K562 (cell line): ENCODE measurements around the gene OR4N5. TPM values are rescaled to one million over a fixed set of nuclear protein-coding genes. Genes with fewer than 3 reads are reported as not detected.

Experiments used
- BRF1 ChIP-seq: IDR thresholded peaks from 3 replicates; pipeline ENCODE4 v1.6.1; 2011; ENCODE audit warnings: borderline replicate concordance, mild to moderate bottlenecking; ENCODE audit not compliant: insufficient read length; ENCODE audit errors: extremely low read depth
- DPF2 ChIP-seq: fragments of 450-650 bp; IDR thresholded peaks from 2 replicates; pipeline ENCODE4 v1.6.1; 2016
- MYBL2 ChIP-seq, 2 experiments: fragments of 450-650 bp in 1 of 2; sonication (generic) in 1 of 2; formaldehyde crosslinking in 1 of 2; IDR thresholded peaks; 2 replicates each; pipeline versions ENCODE4 v1.6.1 to v1.8.1; 2017 to 2022; ENCODE audit warnings: borderline replicate concordance in 1 of 2, inconsistent platforms in 1 of 2, low read depth in 1 of 2, mild to moderate bottlenecking in 1 of 2, missing genetic modification reagents in 1 of 2, moderate library complexity in 1 of 2
- NFYB ChIP-seq: IDR thresholded peaks from 2 replicates; pipeline ENCODE4 v1.6.1; 2011; ENCODE audit warnings: mild to moderate bottlenecking, moderate library complexity; ENCODE audit not compliant: insufficient read length; ENCODE audit errors: extremely low read depth
- POLR2AphosphoS5 ChIP-seq: IDR thresholded peaks from 2 replicates; pipeline ENCODE4 v1.6.1; 2011; ENCODE audit warnings: mild to moderate bottlenecking, low read depth, low read length, moderate library complexity; ENCODE audit not compliant: control insufficient read depth, insufficient read depth
- POLR3A ChIP-seq: IDR thresholded peaks from 2 replicates; pipeline ENCODE4 v1.6.1; 2011; ENCODE audit warnings: borderline replicate concordance, mild to moderate bottlenecking, moderate library complexity; ENCODE audit not compliant: insufficient read length, insufficient read depth; ENCODE audit errors: extremely low read depth
- RAD21 ChIP-seq, 2 experiments: fragments of 250-450 bp in 1 of 2; fragments of 450-650 bp in 1 of 2; sonication (Bioruptor Pico) in 1 of 2; formaldehyde crosslinking in 1 of 2; IDR thresholded peaks in 1 of 2; conservative IDR thresholded peaks in 1 of 2; 2 replicates each; pipeline versions ENCODE4 v1.4.0 to v1.8.0; 2020 to 2022; ENCODE audit warnings: mild to moderate bottlenecking in 2 of 2, moderate library complexity in 1 of 2
- TEAD4 ChIP-seq, 2 experiments: sonication (generic) in 1 of 2; formaldehyde crosslinking in 1 of 2; IDR thresholded peaks; 2 replicates each; pipeline versions ENCODE4 v1.6.1 to v1.8.0; 2012 to 2022; ENCODE audit warnings: borderline replicate concordance in 1 of 2, inconsistent platforms in 1 of 2, low read length in 1 of 2, mild to moderate bottlenecking in 1 of 2, missing genetic modification reagents in 1 of 2
- ZFP1 ChIP-seq: fragments of 450-650 bp; formaldehyde crosslinking; IDR thresholded peaks from 2 replicates; pipeline ENCODE4 v1.4.0; 2020; ENCODE audit warnings: mild to moderate bottlenecking, mixed read lengths
- ZNF316 ChIP-seq: fragments of 450-650 bp; IDR thresholded peaks from 2 replicates; pipeline ENCODE4 v1.6.1; 2016
- ZNF668 ChIP-seq: fragments of 250-450 bp; sonication (Bioruptor Pico); IDR thresholded peaks from 2 replicates; pipeline ENCODE4 v1.8.0; 2022; ENCODE audit warnings: mild to moderate bottlenecking, inconsistent platforms
- polyA plus RNA-seq, 8 experiments: library from polyadenylated mRNA; depleted of rRNA in 4 of 8; stranded (reverse) in 5 of 8; unstranded in 3 of 8; fragments of >200 nt; fragmentation: Nextera tagmentation in 2 of 8; fragmentation: Illumina TruSeq in 1 of 8; extraction: Ambion mirVana in 2 of 8; extraction: Trizol in 1 of 8; gene quantifications; 2 replicates each; pipeline versions ENCODE4 v1.2.1 to v1.2.3, GENCODE V29; 2011 to 2014; ENCODE audit warnings: inconsistent platforms in 1 of 8, missing spikeins in 1 of 8
- total RNA-seq, 7 experiments: library from RNA; depleted of rRNA in 6 of 7; stranded (reverse); fragments of >200 nt in 6 of 7; fragmentation: Illumina TruSeq in 2 of 7; extraction: Trizol in 2 of 7; gene quantifications; 2 replicates each; pipeline versions ENCODE4 v1.2.1 to v1.2.3, GENCODE V29; 2011 to 2021; ENCODE audit warnings: low replicate concordance in 1 of 7
- TF ChIP-seq, protein P1 (sequence below): sonication (generic); formaldehyde crosslinking; IDR thresholded peaks from 2 replicates; pipeline ENCODE4 v1.8.0; 2022; ENCODE audit warnings: missing genetic modification reagents, mild to moderate bottlenecking, borderline replicate concordance
- TF ChIP-seq, protein P2 (sequence below): fragments of 450-650 bp; IDR thresholded peaks from 2 replicates; pipeline ENCODE4 v1.6.1; 2016; ENCODE audit warnings: mild to moderate bottlenecking
- TF ChIP-seq, protein P3 (sequence below), 3 experiments: fragments of 200-800 bp in 1 of 3; sonication (Bioruptor generic) in 1 of 3; sonication (generic) in 1 of 3; formaldehyde crosslinking in 1 of 3; IDR thresholded peaks; 2 replicates each; pipeline versions ENCODE4 v1.6.1 to v1.8.0; 2016 to 2022; ENCODE audit warnings: mild to moderate bottlenecking in 2 of 3, missing compliant biosample characterization in 2 of 3, missing genetic modification characterization in 2 of 3, missing genetic modification reagents in 1 of 3
- TF ChIP-seq, protein P4 (sequence below): fragments of 200-400 bp; formaldehyde crosslinking; IDR thresholded peaks from 2 replicates; pipeline ENCODE4 v1.6.1; 2017; ENCODE audit warnings: mild to moderate bottlenecking, low read depth, low read length, moderate library complexity

The OR4N5 gene
- total and polyA plus RNA-seq, 9 of the 15 experiments (the other 6 are each of a cell fraction or from before 2014, with no cell fraction given), result not detected

DNA sequence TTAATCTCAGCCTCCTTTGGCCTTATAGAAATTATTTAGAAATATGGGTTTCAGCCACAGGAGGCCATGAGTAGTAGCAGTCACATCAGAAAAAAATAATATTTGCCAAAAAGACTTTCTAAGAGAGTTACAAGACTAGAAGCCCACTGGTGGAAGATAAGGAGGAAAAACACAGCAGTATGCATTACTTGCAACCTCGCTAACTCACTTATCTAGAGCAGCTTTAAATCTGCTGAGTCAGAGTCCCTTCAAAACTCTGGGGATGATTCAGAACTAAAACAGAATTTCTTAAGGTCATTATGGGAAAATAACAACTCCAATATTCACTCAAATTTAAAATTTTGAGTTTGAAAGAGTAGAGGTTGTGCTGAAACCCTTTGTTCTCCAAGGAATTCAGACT, 21.9 kb upstream of the OR4N5 start (continued):
- TF ChIP-seq ZFP1 (CRISPR knock-in tag) (no peak), ZNF316 (peak; percentile 99), POLR3A (no peak), NFYB (no peak), DPF2 (peak; percentile 79), RAD21 (CRISPR knock-in tag; conservative IDR thresholded peaks at IDR 0.05 in 1 of 2, IDR thresholded peaks at IDR 0.05 in 1 of 2) (no peak), MYBL2 (IDR thresholded peaks at IDR 0.05; ENCODE audit: low read depth) (no peak; the same call in 1 of the 2 replicates), MYBL2 (CRISPR knock-in tag; IDR thresholded peaks at IDR 0.05; ENCODE audit: borderline replicate concordance) (no peak), POLR2AphosphoS5 (no peak), BRF1 (no peak), ZNF668 (CRISPR knock-in tag) (no peak), TEAD4 (IDR thresholded peaks at IDR 0.05; ENCODE audit: low read length) (no peak), TEAD4 (CRISPR knock-in tag; IDR thresholded peaks at IDR 0.05; ENCODE audit: borderline replicate concordance) (no peak)
- TF ChIP-seq, protein P1, sequence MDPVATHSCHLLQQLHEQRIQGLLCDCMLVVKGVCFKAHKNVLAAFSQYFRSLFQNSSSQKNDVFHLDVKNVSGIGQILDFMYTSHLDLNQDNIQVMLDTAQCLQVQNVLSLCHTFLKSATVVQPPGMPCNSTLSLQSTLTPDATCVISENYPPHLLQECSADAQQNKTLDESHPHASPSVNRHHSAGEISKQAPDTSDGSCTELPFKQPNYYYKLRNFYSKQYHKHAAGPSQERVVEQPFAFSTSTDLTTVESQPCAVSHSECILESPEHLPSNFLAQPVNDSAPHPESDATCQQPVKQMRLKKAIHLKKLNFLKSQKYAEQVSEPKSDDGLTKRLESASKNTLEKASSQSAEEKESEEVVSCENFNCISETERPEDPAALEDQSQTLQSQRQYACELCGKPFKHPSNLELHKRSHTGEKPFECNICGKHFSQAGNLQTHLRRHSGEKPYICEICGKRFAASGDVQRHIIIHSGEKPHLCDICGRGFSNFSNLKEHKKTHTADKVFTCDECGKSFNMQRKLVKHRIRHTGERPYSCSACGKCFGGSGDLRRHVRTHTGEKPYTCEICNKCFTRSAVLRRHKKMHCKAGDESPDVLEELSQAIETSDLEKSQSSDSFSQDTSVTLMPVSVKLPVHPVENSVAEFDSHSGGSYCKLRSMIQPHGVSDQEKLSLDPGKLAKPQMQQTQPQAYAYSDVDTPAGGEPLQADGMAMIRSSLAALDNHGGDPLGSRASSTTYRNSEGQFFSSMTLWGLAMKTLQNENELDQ (CRISPR knock-in tag), result no peak
- TF ChIP-seq, protein P2, sequence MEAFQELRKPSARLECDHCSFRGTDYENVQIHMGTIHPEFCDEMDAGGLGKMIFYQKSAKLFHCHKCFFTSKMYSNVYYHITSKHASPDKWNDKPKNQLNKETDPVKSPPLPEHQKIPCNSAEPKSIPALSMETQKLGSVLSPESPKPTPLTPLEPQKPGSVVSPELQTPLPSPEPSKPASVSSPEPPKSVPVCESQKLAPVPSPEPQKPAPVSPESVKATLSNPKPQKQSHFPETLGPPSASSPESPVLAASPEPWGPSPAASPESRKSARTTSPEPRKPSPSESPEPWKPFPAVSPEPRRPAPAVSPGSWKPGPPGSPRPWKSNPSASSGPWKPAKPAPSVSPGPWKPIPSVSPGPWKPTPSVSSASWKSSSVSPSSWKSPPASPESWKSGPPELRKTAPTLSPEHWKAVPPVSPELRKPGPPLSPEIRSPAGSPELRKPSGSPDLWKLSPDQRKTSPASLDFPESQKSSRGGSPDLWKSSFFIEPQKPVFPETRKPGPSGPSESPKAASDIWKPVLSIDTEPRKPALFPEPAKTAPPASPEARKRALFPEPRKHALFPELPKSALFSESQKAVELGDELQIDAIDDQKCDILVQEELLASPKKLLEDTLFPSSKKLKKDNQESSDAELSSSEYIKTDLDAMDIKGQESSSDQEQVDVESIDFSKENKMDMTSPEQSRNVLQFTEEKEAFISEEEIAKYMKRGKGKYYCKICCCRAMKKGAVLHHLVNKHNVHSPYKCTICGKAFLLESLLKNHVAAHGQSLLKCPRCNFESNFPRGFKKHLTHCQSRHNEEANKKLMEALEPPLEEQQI, result peak; percentile 64; the same call in 1 of the 2 replicates
- TF ChIP-seq, protein P3, sequence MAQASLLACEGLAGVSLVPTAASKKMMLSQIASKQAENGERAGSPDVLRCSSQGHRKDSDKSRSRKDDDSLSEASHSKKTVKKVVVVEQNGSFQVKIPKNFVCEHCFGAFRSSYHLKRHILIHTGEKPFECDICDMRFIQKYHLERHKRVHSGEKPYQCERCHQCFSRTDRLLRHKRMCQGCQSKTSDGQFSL (CRISPR knock-in tag; IDR thresholded peaks at IDR 0.05), result no peak
- TF ChIP-seq, protein P3 (tag; IDR thresholded peaks at IDR 0.05), result no peak
- TF ChIP-seq, protein P4, sequence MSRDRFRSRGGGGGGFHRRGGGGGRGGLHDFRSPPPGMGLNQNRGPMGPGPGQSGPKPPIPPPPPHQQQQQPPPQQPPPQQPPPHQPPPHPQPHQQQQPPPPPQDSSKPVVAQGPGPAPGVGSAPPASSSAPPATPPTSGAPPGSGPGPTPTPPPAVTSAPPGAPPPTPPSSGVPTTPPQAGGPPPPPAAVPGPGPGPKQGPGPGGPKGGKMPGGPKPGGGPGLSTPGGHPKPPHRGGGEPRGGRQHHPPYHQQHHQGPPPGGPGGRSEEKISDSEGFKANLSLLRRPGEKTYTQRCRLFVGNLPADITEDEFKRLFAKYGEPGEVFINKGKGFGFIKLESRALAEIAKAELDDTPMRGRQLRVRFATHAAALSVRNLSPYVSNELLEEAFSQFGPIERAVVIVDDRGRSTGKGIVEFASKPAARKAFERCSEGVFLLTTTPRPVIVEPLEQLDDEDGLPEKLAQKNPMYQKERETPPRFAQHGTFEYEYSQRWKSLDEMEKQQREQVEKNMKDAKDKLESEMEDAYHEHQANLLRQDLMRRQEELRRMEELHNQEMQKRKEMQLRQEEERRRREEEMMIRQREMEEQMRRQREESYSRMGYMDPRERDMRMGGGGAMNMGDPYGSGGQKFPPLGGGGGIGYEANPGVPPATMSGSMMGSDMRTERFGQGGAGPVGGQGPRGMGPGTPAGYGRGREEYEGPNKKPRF, result no peak
